PC-3 (cell line): ENCODE results near the gene PRRX2. TPM values are rescaled to one million over a fixed set of nuclear protein-coding genes. Genes with fewer than 3 reads are reported as not detected.

ENCODE experiments used
- ATAC-seq: fragments of 200-7000 bp; cut with Tn5 transposase; 2 replicates; pipeline ENCODE4 v1.9.1; 2020; ENCODE audit warnings: mild to moderate bottlenecking, moderate library complexity
- BruUV-seq: library from RNA; stranded (reverse); fragments of 400-500 nt; replicated peaks from 2 replicates; lab custom pipeline; 2021; lab: Mats Ljungman, UMichigan
- CTCF ChIA-PET: fragments of 300-600 bp; sonication (Branson Sonifier 250); formaldehyde crosslinking; loops from one replicate; lab custom pipeline; 2022; ENCODE audit warnings: antibody characterized with exemption; lab: Charles Lee
- POLR2A ChIA-PET: fragments of 300-600 bp; sonication (Branson Sonifier 250); formaldehyde crosslinking; loops from one replicate; lab custom pipeline; 2022; ENCODE audit warnings: antibody characterized with exemption; ENCODE audit not compliant: unreplicated experiment; lab: Charles Lee
- DNase-seq: peaks from one replicate; pipeline ENCODE4 v3.0.0-alpha.2; 2015
- H2AFZ ChIP-seq: fragments of 300-600 bp; sonication (generic); 2 replicates; pipeline ENCODE4 v1.6.0; 2016; ENCODE audit warnings: antibody characterized with exemption, low read length
- H3F3A ChIP-seq: fragments of 300-600 bp; sonication (generic); one replicate; pipeline ENCODE4 v1.6.0; 2017; ENCODE audit warnings: antibody characterized with exemption, low read length, control low read depth, mild to moderate bottlenecking; ENCODE audit not compliant: unreplicated experiment
- H3K27ac ChIP-seq: fragments of 300-600 bp; sonication (generic); 2 replicates; pipeline ENCODE4 v1.5.1; 2016; ENCODE audit warnings: mild to moderate bottlenecking, low read length
- H3K27me3 ChIP-seq: fragments of 300-600 bp; sonication (generic); 2 replicates; pipeline ENCODE4 v1.6.1; 2016; ENCODE audit warnings: low read length, mixed read lengths
- H3K36me3 ChIP-seq: fragments of 300-600 bp; sonication (generic); 2 replicates; pipeline ENCODE4 v1.6.1; 2016; ENCODE audit warnings: low read depth, mixed run types, low read length, mixed read lengths
- H3K4me1 ChIP-seq: fragments of 300-600 bp; sonication (generic); 2 replicates; pipeline ENCODE4 v1.5.1; 2016; ENCODE audit warnings: low read length; ENCODE audit not compliant: insufficient read depth
- H3K4me2 ChIP-seq: fragments of 300-600 bp; sonication (generic); 2 replicates; pipeline ENCODE4 v1.6.0; 2016; ENCODE audit warnings: low read length
- H3K4me3 ChIP-seq: fragments of 300-600 bp; sonication (generic); 2 replicates; pipeline ENCODE4 v1.5.1; 2016; ENCODE audit warnings: mild to moderate bottlenecking, low read length, mixed read lengths
- H3K79me2 ChIP-seq: fragments of 300-600 bp; sonication (generic); 2 replicates; pipeline ENCODE4 v1.6.1; 2017; ENCODE audit warnings: low read length, mixed read lengths
- H3K9ac ChIP-seq: fragments of 300-600 bp; sonication (generic); 2 replicates; pipeline ENCODE4 v1.6.0; 2016; ENCODE audit warnings: mild to moderate bottlenecking, low read length
- H3K9me2 ChIP-seq: fragments of 300-600 bp; sonication (generic); replicated peaks from 2 replicates; pipeline ENCODE4 v1.6.1; 2016; ENCODE audit warnings: mixed run types, low read length, mixed read lengths
- H3K9me3 ChIP-seq: fragments of 300-600 bp; sonication (generic); 2 replicates; pipeline ENCODE4 v1.6.1; 2016; ENCODE audit warnings: low read length, mixed read lengths
- H4K20me1 ChIP-seq: fragments of 300-600 bp; sonication (generic); 2 replicates; pipeline ENCODE4 v1.6.1; 2016; ENCODE audit warnings: low read length, mixed read lengths
- CTCF ChIP-seq: fragments of 300-600 bp; sonication (generic); conservative IDR thresholded peaks from 2 replicates; pipeline ENCODE4 v1.5.1; 2017; ENCODE audit warnings: antibody characterized with exemption, low read depth, mild to moderate bottlenecking, low read length
- EZH2 ChIP-seq: fragments of 300-600 bp; sonication (generic); IDR thresholded peaks from one replicate; pipeline ENCODE4 v1.6.1; 2017; ENCODE audit warnings: antibody characterized with exemption, mild to moderate bottlenecking, low read length; ENCODE audit not compliant: unreplicated experiment
- EZH2phosphoT487 ChIP-seq: fragments of 300-600 bp; sonication (generic); IDR thresholded peaks from 2 replicates; pipeline ENCODE4 v1.6.1; 2018; ENCODE audit warnings: mild to moderate bottlenecking, antibody characterized with exemption, low read length, borderline replicate concordance
- intact Hi-C: fragments of 100-400 bp; cut with micrococcal nuclease; formaldehyde crosslinking; loops from 2 replicates; pipeline ENCODE4 v1.9.0; 2023
- total RNA-seq: library from RNA; depleted of rRNA; stranded (reverse); fragments of >200 nt; gene quantifications from 2 replicates; pipeline ENCODE4 v1.2.3, GENCODE V29; 2014

The PRRX2 gene
- total RNA-seq, 1 experiment from 2014 or later: 0.47 TPM

- H3K4me1 ChIP-seq: no peaks in the 10 kb centered on the region
- CTCF ChIA-PET: no interaction called here
Observed at GRCh38 chr9:129669946-129670345, 4.5 kb downstream of the PRRX2 start.

DNA sequence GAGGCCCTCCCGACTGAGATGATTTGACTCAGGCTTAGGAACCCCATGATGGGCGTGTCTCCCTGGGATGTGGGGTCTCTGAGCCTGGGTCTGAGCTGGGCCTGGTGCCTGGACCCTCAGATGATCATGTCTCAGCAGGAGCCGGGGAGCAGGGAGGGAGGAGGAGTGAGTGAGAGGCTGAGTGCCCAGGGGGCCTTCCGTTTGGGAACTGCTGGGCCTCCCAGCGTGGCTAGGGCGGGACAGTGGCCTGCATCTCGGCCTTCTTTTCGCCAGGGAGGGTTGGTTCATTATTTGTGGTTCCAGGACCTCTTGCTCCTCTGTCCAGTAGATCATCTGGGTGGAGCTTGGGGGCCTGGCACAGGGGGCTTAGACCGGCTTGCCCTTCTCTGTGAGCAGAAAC, 5.6 kb downstream of the PRRX2 start:
- Histone ChIP-seq H3F3A (no peaks in the 10 kb centered on the region), H4K20me1 (no peaks in the 10 kb centered on the region), H3K27ac (no peak overlapping the region), H3K27me3 (peaks cover 5% of the 10 kb centered on the region; the same call in 1 of the 2 replicates), H3K9me3 (no peaks in the 10 kb centered on the region), H3K36me3 (no peaks in the 10 kb centered on the region), H3K4me2 (no peak overlapping the region), H3K4me3 (no peak overlapping the region), H3K9me2 (no peaks in the 10 kb centered on the region), H3K4me1 (no peaks in the 10 kb centered on the region), H3K79me2 (no peaks in the 10 kb centered on the region), H2AFZ (no peak overlapping the region), H3K9ac (no peak overlapping the region)
- intact Hi-C loops: no loop called here
- no TSS peak for BruUV-seq
- TF ChIP-seq EZH2: no peak
- TF ChIP-seq CTCF: no peak
- no peak for TF ChIP-seq EZH2phosphoT487
- DNase-seq (no peak), ATAC-seq (no peak)
- ChIA-PET CTCF (interaction anchor here (0.9 kb wide), 1 partner anchor 55 kb away, joined by 6 read pairs; no protein-coding TSS in a partner anchor), POLR2A (no interaction called here)

More at GRCh38 chr9:129669946-129670345, 4.5 kb downstream of the PRRX2 start:
- H3K27ac ChIP-seq: no peak overlapping the region
- ATAC-seq (no peak), DNase-seq (no peak)
- no peak overlapping the region for H3K9ac ChIP-seq
- BruUV-seq: no TSS peak
- H3K4me2 ChIP-seq: no peak overlapping the region
- peaks cover 2% of the 10 kb centered on the region; the same call in 1 of the 2 replicates for H3K27me3 ChIP-seq
- H4K20me1 ChIP-seq: no peaks in the 10 kb centered on the region
- H3K9me2 ChIP-seq: no peaks in the 10 kb centered on the region
- H3K36me3 ChIP-seq: no peaks in the 10 kb centered on the region
- no peak overlapping the region for H2AFZ ChIP-seq
- no peaks in the 10 kb centered on the region for H3F3A ChIP-seq
- H3K9me3 ChIP-seq: no peaks in the 10 kb centered on the region
- H3K79me2 ChIP-seq: no peaks in the 10 kb centered on the region
- POLR2A ChIA-PET: no interaction called here
- intact Hi-C loops: no loop called here
- H3K4me3 ChIP-seq: no peak overlapping the region
- TF ChIP-seq EZH2phosphoT487 (no peak), CTCF (no peak), EZH2 (no peak)

GRCh38 chr9:129671519-129671918, 6.1 kb downstream of the PRRX2 start:
- no peaks in the 10 kb centered on the region for H3F3A ChIP-seq
- H3K27ac ChIP-seq: no peak overlapping the region
- no peaks in the 10 kb centered on the region for H3K79me2 ChIP-seq
- H2AFZ ChIP-seq: no peak overlapping the region
- ATAC-seq: no peak
- intact Hi-C loops: no loop called here
- BruUV-seq: no TSS peak
- ChIA-PET POLR2A (no interaction called here), CTCF (interaction anchor here (0.9 kb wide), 1 partner anchor 55 kb away, joined by 6 read pairs; no protein-coding TSS in a partner anchor)
- DNase-seq: no peak
- TF ChIP-seq CTCF: no peak
- TF ChIP-seq EZH2phosphoT487: no peak
- no peak for TF ChIP-seq EZH2
- no peak overlapping the region for H3K4me2 ChIP-seq
- H3K27me3 ChIP-seq: peaks cover 8% of the 10 kb centered on the region; the same call in 1 of the 2 replicates
- no peaks in the 10 kb centered on the region for H3K36me3 ChIP-seq
- no peak overlapping the region for H3K9ac ChIP-seq
- no peaks in the 10 kb centered on the region for H3K9me2 ChIP-seq
- H4K20me1 ChIP-seq: no peaks in the 10 kb centered on the region
- H3K4me3 ChIP-seq: no peak overlapping the region
- H3K9me3 ChIP-seq: no peaks in the 10 kb centered on the region
- H3K4me1 ChIP-seq: no peaks in the 10 kb centered on the region
